Heart right ventricle (tissue), 16 donors: ENCODE measurements around the gene KLHL40. TPM values are rescaled to one million over a fixed set of nuclear protein-coding genes. Genes with fewer than 3 reads are reported as not detected.

ENCODE experiments used
- ATAC-seq, 8 donors: fragments of 200-7000 bp; cut with Tn5 transposase; one replicate each; pipeline ENCODE4 v1.9.1; 2020; ENCODE audit warnings: mild to moderate bottlenecking in 8 of 8, moderate library complexity in 8 of 8, moderate number of reproducible peaks in 1 of 8
- DNase-seq, 2 donors: peaks; one replicate each; pipeline ENCODE4 v3.0.0-alpha.2; 2020
- H3K27ac ChIP-seq, 10 donors: fragments of 200-600 bp; sonication (generic) in 2 of 10; one replicate each; pipeline versions ENCODE4 v1.5.0 to v1.8.0; 2020 to 2022; ENCODE audit warnings: mild to moderate bottlenecking in 3 of 10
- H3K27me3 ChIP-seq, 7 donors: fragments of 200-600 bp; one replicate each; pipeline ENCODE4 v1.8.0; 2021 to 2022; ENCODE audit warnings: mild to moderate bottlenecking in 2 of 7
- H3K36me3 ChIP-seq, 9 donors: fragments of 200-600 bp; sonication (generic) in 1 of 9; one replicate each; pipeline versions ENCODE4 v1.5.0 to v1.8.0; 2020 to 2022; ENCODE audit warnings: mild to moderate bottlenecking in 2 of 9
- H3K4me1 ChIP-seq, 9 donors: fragments of 200-600 bp; sonication (generic) in 1 of 9; one replicate each; pipeline versions ENCODE4 v1.5.0 to v1.8.0; 2020 to 2022; ENCODE audit warnings: mild to moderate bottlenecking in 4 of 9
- H3K4me3 ChIP-seq, 10 donors: fragments of 200-600 bp; sonication (generic) in 2 of 10; one replicate each; pipeline versions ENCODE4 v1.5.0 to v1.8.0; 2020 to 2022; ENCODE audit warnings: mild to moderate bottlenecking in 7 of 10, moderate library complexity in 2 of 10
- H3K9me3 ChIP-seq, 11 donors: fragments of 200-600 bp in 10 of 11; sonication (generic) in 2 of 11; one replicate each; pipeline versions ENCODE4 v1.5.0 to v1.8.0; 2013 to 2022; ENCODE audit warnings: mild to moderate bottlenecking in 2 of 11, control low read depth in 1 of 11, moderate library complexity in 1 of 11
- CTCF ChIP-seq, 9 donors: fragments of 200-600 bp; sonication (generic) in 2 of 9; IDR thresholded peaks; one replicate each; pipeline versions ENCODE4 v1.5.0 to v1.8.0; 2021 to 2022; ENCODE audit warnings: antibody characterized with exemption in 9 of 9, mild to moderate bottlenecking in 5 of 9, moderate library complexity in 1 of 9
- WGBS, 2 donors: extraction: QIAGEN DNeasy Blood & Tissue Kit; methylation state at CpG; one replicate each; pipeline ENCODE4 v1.1.7; 2013; ENCODE audit warnings: inconsistent platforms in 1 of 2; 5-methylcytosine and 5-hydroxymethylcytosine counted together
- intact Hi-C, 10 donors: fragments of 100-400 bp; cut with DNase I; formaldehyde crosslinking; loops; one replicate each; pipeline versions ENCODE4 v1.11.1 to v1.14.2; 2022
- polyA plus RNA-seq, 2 donors: library from polyadenylated mRNA; stranded (reverse); fragments of 200-250 nt; gene quantifications; one replicate each; pipeline ENCODE4 v1.2.3, GENCODE V29; 2013
- total RNA-seq, 10 donors: library from RNA; stranded (reverse); fragmentation: NEBNext Ultra II Directional in 3 of 10; extraction: Animal tissue kit (Norgen Biotek cat#: 25700) in 3 of 10; gene quantifications; one replicate each; pipeline versions ENCODE4 v1.2.1 to v1.2.4, GENCODE V29; 2021 to 2023
- donor health status: Arrhythmogenic right ventricular cardiomyopathy.
- donor health status: ischemic (EF 13 %, LVEDD 7.1; RV severe dilation, severe dysfunction).
- donor health status: healthy with polysubstance abuse.
- donor health status: DM: no; HTN: yes; CAD: no.
- donor health status: DM: no; HTN: no; CAD: no.
- donor health status: ischemic (EF 25% LVEDD 6.9; RV normal size, moderate dysfunction).
- donor health status: ischemic (EF 25% LVEDD 5.7; RV mildly dilated, moderate dysfunction).
- donor health status: healthy.
- donor health status: DM: yes; HTN: yes; CAD: no.
- donor health status: Ischemic cardiomyopathy.
- donor health status: ischemic (EF 35%, LVEDD 5.7; RV mildly dilated, moderate dysfunction).
- donor health status: nonischemic (EF 11% LVEDD 7.7; RV severe dilation, severe dysfunction).
- donor health status: DM: yes; HTN: yes; CAD: no.
- donor health status: PGD.
- donor health status: ischemic (EF 29% LVEDD 5.4; RV normal size, mild dysfunction).
- donor health status: nonischemic (EF 23%, LVEDD 6.1; RV moderate dilation, normal function).

Gene KLHL40
- total and polyA plus RNA-seq, 12 donors = 0.26 to 8.3 (median 0.85) TPM

- peak in 1 of 8 donors; percentile 9 for ATAC-seq
- intact Hi-C loops = no loop called here
Observed at GRCh38 chr3:42730706-42731420, 45.5 kb downstream of the KLHL40 start.

GRCh38 chr3:42731476-42732195, 46.3 kb downstream of the KLHL40 start:
- no peak overlapping the region for H3K4me3 ChIP-seq
- H3K27me3 ChIP-seq = no peaks in the 10 kb centered on the region
- intact Hi-C loops = no loop called here
- DNase-seq = no peak
- ATAC-seq = no peak
- H3K27ac ChIP-seq = peak overlapping the region in 7 of 10 donors; percentile 15 to 83 (median 77)
- no peaks in the 10 kb centered on the region for H3K36me3 ChIP-seq
- WGBS, 2 donors = 80 to 84% methylated on average over 6 of the region's 6 CpGs
- peaks cover 0 to 49% (median 21%) of the 10 kb centered on the region in 9 donors for H3K4me1 ChIP-seq
- peaks cover 0 to 5% (median 0%) of the 10 kb centered on the region in 11 donors for H3K9me3 ChIP-seq
- TF ChIP-seq CTCF (IDR thresholded peaks at IDR 0.05) = no peak

More at GRCh38 chr3:42730706-42731420, 45.5 kb downstream of the KLHL40 start:
- DNase-seq = no peak
- no peaks in the 10 kb centered on the region for H3K36me3 ChIP-seq
- H3K4me3 ChIP-seq = no peak overlapping the region
- peaks cover 0 to 41% (median 20%) of the 10 kb centered on the region in 9 donors for H3K4me1 ChIP-seq
- H3K27me3 ChIP-seq = no peaks in the 10 kb centered on the region
- 86 to 91% methylated on average over 3 of the region's 3 CpGs for WGBS, 2 donors
- no peak for TF ChIP-seq CTCF (IDR thresholded peaks at IDR 0.05)
- peaks cover 0 to 5% (median 0%) of the 10 kb centered on the region in 11 donors for H3K9me3 ChIP-seq
- H3K27ac ChIP-seq = peak overlapping the region; percentile 56 to 83 (median 76)

- Histone ChIP-seq H3K4me1 (peaks cover 0 to 47% (median 21%) of the 10 kb centered on the region in 9 donors), H3K9me3 (peaks cover 0 to 5% (median 0%) of the 10 kb centered on the region in 11 donors), H3K4me3 (no peak overlapping the region), H3K36me3 (no peaks in the 10 kb centered on the region), H3K27ac (peak overlapping the region in 7 of 10 donors; percentile 10 to 83 (median 53)), H3K27me3 (no peaks in the 10 kb centered on the region)
- intact Hi-C loops = no loop called here
- no peak for TF ChIP-seq CTCF (IDR thresholded peaks at IDR 0.05)
- DNase-seq (no peak), ATAC-seq (no peak)
- 65 to 68% methylated on average over 4 of the region's 4 CpGs for WGBS, 2 donors
Observed at GRCh38 chr3:42732196-42732828, 47.0 kb downstream of the KLHL40 start.

- DNase-seq = no peak
- 87 to 90% methylated on average over 9 of the region's 9 CpGs for WGBS, 2 donors
- Histone ChIP-seq H3K27ac (peak overlapping the region in 4 of 10 donors; percentile 10 to 83 (median 51)), H3K4me1 (peaks cover 0 to 41% (median 17%) of the 10 kb centered on the region in 9 donors), H3K36me3 (no peaks in the 10 kb centered on the region), H3K4me3 (no peak overlapping the region), H3K27me3 (no peaks in the 10 kb centered on the region), H3K9me3 (peaks cover 0 to 5% (median 0%) of the 10 kb centered on the region in 11 donors)
- no peak for ATAC-seq
- intact Hi-C loops = no loop called here
- TF ChIP-seq CTCF (IDR thresholded peaks at IDR 0.05) = no peak
Observed at GRCh38 chr3:42732829-42733459, 47.6 kb downstream of the KLHL40 start.
